ENCODE results near the gene NEK10. TPM values are rescaled to one million over a fixed set of nuclear protein-coding genes. Genes with fewer than 3 reads are reported as not detected.

The NEK10 gene
- total RNA-seq, 1 experiment from 2014 or later, result 0.66 TPM

GRCh38 chr3:27097182-27097581 is 272.0 kb downstream of the NEK10 start:
- Histone ChIP-seq H3K79me2 (ENCODE audit: insufficient read depth, low read length) (no peaks in the 10 kb centered on the region), H4K8ac (replicated peaks; ENCODE audit: insufficient read length, low read depth, low read length) (no peak overlapping the region), H3K9ac (ENCODE audit: extremely low read depth, insufficient read length, low read length) (no peak overlapping the region), H3K27ac (ENCODE audit: insufficient read length, low read depth, low read length) (no peak overlapping the region), H3K56ac (ENCODE audit: insufficient read length, low read depth, low read length) (no peak overlapping the region), H3K4me2 (ENCODE audit: insufficient read depth, insufficient read length, low read length) (no peak overlapping the region), H3K79me1 (ENCODE audit: insufficient read depth, low read depth, low read length, poor library complexity, severe bottlenecking) (no peaks in the 10 kb centered on the region), H2BK120ac (ENCODE audit: low read depth, low read length, poor library complexity, severe bottlenecking) (no peak overlapping the region), H3K23ac (ENCODE audit: insufficient read length, low read depth, low read length) (no peak overlapping the region), H3K27me3 (ENCODE audit: insufficient read depth, low read length) (no peaks in the 10 kb centered on the region), H3K23me2 (ENCODE audit: insufficient read length, low read depth, low read length, poor library complexity, severe bottlenecking) (no peaks in the 10 kb centered on the region), H3K14ac (ENCODE audit: insufficient read depth, low read length) (no peak overlapping the region), H2BK15ac (ENCODE audit: low read depth, low read length) (no peak overlapping the region), H2AK5ac (ENCODE audit: insufficient read length, low read length) (no peak overlapping the region), H2AFZ (ENCODE audit: low read length) (no peak overlapping the region), H3K9me3 (ENCODE audit: control insufficient read depth, low read depth, low read length) (no peaks in the 10 kb centered on the region), H2BK12ac (ENCODE audit: insufficient read length, low read depth, low read length) (no peak overlapping the region), H2BK5ac (ENCODE audit: insufficient read length, low read length) (no peak overlapping the region), H4K20me1 (ENCODE audit: control insufficient read depth, insufficient read depth, insufficient read length) (no peaks in the 10 kb centered on the region), H4K91ac (ENCODE audit: insufficient read length, low read depth, low read length) (no peak overlapping the region), H4K5ac (ENCODE audit: insufficient read length, low read depth, low read length) (no peak overlapping the region), H3K4me1 (ENCODE audit: insufficient read depth, low read length) (no peaks in the 10 kb centered on the region), H2BK20ac (ENCODE audit: low read depth, low read length, poor library complexity, severe bottlenecking) (no peak overlapping the region), H3K4ac (ENCODE audit: low read depth, low read length) (no peak overlapping the region), H3K18ac (ENCODE audit: insufficient read length, low read depth, low read length) (no peak overlapping the region), H3T11ph (ENCODE audit: low read length) (no peak overlapping the region)
- H3K4me3 Mint-ChIP-seq, result no peak overlapping the region
- no peak for TF ChIP-seq CTCF (conservative IDR thresholded peaks at IDR 0.05)
- DNase-seq, result no peak
- H3K4me1 Mint-ChIP-seq, result peaks cover 0 to 4% of the 10 kb centered on the region in 2 experiments; a peak in 1 of 4 replicates
- H3K9me3 Mint-ChIP-seq, result peaks cover 0 to 6% of the 10 kb centered on the region in 2 experiments; a peak in 3 of 5 replicates
- H3K27ac Mint-ChIP-seq, result no peak overlapping the region
- H3K36me3 Mint-ChIP-seq (ENCODE audit: insufficient read depth in 1 of 3, low read depth in 3 of 3), result no peaks in the 10 kb centered on the region; a peak in 2 of 7 replicates
- no peaks in the 10 kb centered on the region; the same call in 1 of the 2 replicates for H3K27me3 Mint-ChIP-seq (ENCODE audit: low read depth)
- whole genome bisulfite sequencing (ENCODE audit: extremely low coverage, insufficient read length, low lambda C conversion rate), result no CpG with 5 or more reads among the region's 1 CpG

All from H9 (cell line).